Measurements from ENCODE around the gene MB21D2. TPM values are rescaled to one million over a fixed set of nuclear protein-coding genes. Genes with fewer than 3 reads are reported as not detected.

Gene MB21D2
- total RNA-seq, 1 experiment from 2014 or later = 2.8 TPM

GRCh38 chr3:192921793-192922192, 4.1 kb upstream of the MB21D2 start:
- intact Hi-C loops (cut with micrococcal nuclease) = no loop called here
- no peak overlapping the region for H3K4me3 ChIP-seq (replicated peaks in 1 of 2; ENCODE audit: low read depth in 1 of 2, low read length in 2 of 2)
- H4K20me1 ChIP-seq (ENCODE audit: insufficient read depth) = no peaks in the 10 kb centered on the region
- H3K27me3 ChIP-seq (ENCODE audit: insufficient read depth, low read length) = no peaks in the 10 kb centered on the region
- ChIA-PET RAD21 (ENCODE audit: low non-redundant PET in 1 of 2, low total read pairs in 2 of 2, uncharacterized antibody in 2 of 2, unreplicated experiment in 2 of 2) (no interaction called here), POLR2A (interaction anchor here (1.1 kb wide), 1 partner anchor 33 kb away, joined by 3 read pairs; no protein-coding TSS in a partner anchor), CTCF (no interaction called here)
- H3K9ac ChIP-seq (ENCODE audit: low read length) = no peak overlapping the region
- DNase-seq (ENCODE audit: low read depth, low spot score) = no peak
- H3K9me3 ChIP-seq (ENCODE audit: control insufficient read depth in 1 of 2, insufficient read depth in 1 of 2, low read depth in 1 of 2, low read length in 2 of 2) = no peaks in the 10 kb centered on the region
- H3K27ac ChIP-seq (ENCODE audit: low read depth, low read length) = no peak overlapping the region
- no peak for ATAC-seq
- no TSS peak for BruUV-seq (replicated peaks)
- H3K4me1 ChIP-seq (ENCODE audit: control insufficient read depth in 1 of 2, insufficient read depth in 2 of 2, low read length in 2 of 2) = peaks cover 0 to 8% of the 10 kb centered on the region in 2 experiments; a peak in 2 of 4 replicates
- no peaks in the 10 kb centered on the region for H3K9me2 ChIP-seq (ENCODE audit: insufficient read depth)
- H2AFZ ChIP-seq (ENCODE audit: low read depth, low read length, poor library complexity, severe bottlenecking) = no peak overlapping the region
- TF ChIP-seq SRF (IDR thresholded peaks at IDR 0.05; ENCODE audit: low read depth) (no peak), ZFX (IDR thresholded peaks at IDR 0.05) (no peak), MAX (IDR thresholded peaks at IDR 0.05) (no peak), FOSL1 (IDR thresholded peaks at IDR 0.05; ENCODE audit: low read depth) (no peak), RAD21 (IDR thresholded peaks at IDR 0.05; ENCODE audit: low read depth) (no peak), SP1 (IDR thresholded peaks at IDR 0.05; ENCODE audit: low read depth) (no peak), YY1 (IDR thresholded peaks at IDR 0.05; ENCODE audit: extremely low read depth, insufficient replicate concordance, low read depth, low read length) (no peak), EGR1 (IDR thresholded peaks at IDR 0.05; ENCODE audit: low read depth) (no peak), JUND (IDR thresholded peaks at IDR 0.05) (no peak), REST (IDR thresholded peaks at IDR 0.05; ENCODE audit: low read depth) (no peak)
- no peaks in the 10 kb centered on the region for H3K36me3 ChIP-seq (ENCODE audit: control insufficient read depth in 1 of 2, insufficient read depth in 2 of 2, low read length in 2 of 2)
- H3K4me2 ChIP-seq (ENCODE audit: low read length) = no peak overlapping the region
- H3K79me2 ChIP-seq (ENCODE audit: insufficient read depth, low read length) = no peaks in the 10 kb centered on the region

Measured in HCT116 (cell line).